IMR-90 (cell line): Measurements from ENCODE around the gene POLG2. TPM values are rescaled to one million over a fixed set of nuclear protein-coding genes. Genes with fewer than 3 reads are reported as not detected.

Source experiments
- ATAC-seq: fragments of 200-7000 bp; cut with Tn5 transposase; 2 replicates; pipeline ENCODE4 v1.9.1; 2020; ENCODE audit warnings: low read depth, mild to moderate bottlenecking, moderate library complexity
- BruUV-seq: library from RNA; stranded (reverse); fragments of 400-500 nt; replicated peaks from 2 replicates; lab custom pipeline; 2021; lab: Mats Ljungman, UMichigan
- CTCF ChIA-PET: fragments of 300-600 bp; formaldehyde crosslinking; extraction: SDS; loops from one replicate; lab custom pipeline; 2021; ENCODE audit warnings: antibody characterized with exemption; lab: Yijun Ruan, JAX
- POLR2A ChIA-PET: fragments of 300-600 bp; sonication (Branson Sonifier 250); formaldehyde crosslinking; loops from one replicate; lab custom pipeline; 2022; ENCODE audit warnings: antibody characterized with exemption; ENCODE audit not compliant: unreplicated experiment; lab: Charles Lee
- DNase-seq: peaks from one replicate; pipeline ENCODE4 v3.0.0; 2013
- H2AFZ ChIP-seq: replicated peaks from 2 replicates; pipeline ENCODE3; 2013; ENCODE audit warnings: low read length, mild to moderate bottlenecking; ENCODE audit not compliant: poor library complexity
- H2AK5ac ChIP-seq: 2 replicates; pipeline ENCODE4 v1.6.1; 2013; ENCODE audit warnings: low read depth, low read length, inconsistent platforms
- H2AK9ac ChIP-seq: replicated peaks from 2 replicates; pipeline ENCODE3; 2013; ENCODE audit warnings: mild to moderate bottlenecking, low read depth, low read length, moderate library complexity; ENCODE audit not compliant: poor library complexity
- H2BK120ac ChIP-seq: 2 replicates; pipeline ENCODE4 v1.6.1; 2013; ENCODE audit warnings: low read depth, low read length, inconsistent platforms
- H2BK15ac ChIP-seq: 3 replicates; pipeline ENCODE4 v1.6.1; 2013; ENCODE audit warnings: low read depth, low read length, inconsistent platforms
- H2BK20ac ChIP-seq: 2 replicates; pipeline ENCODE4 v1.6.1; 2013; ENCODE audit warnings: low read depth, mild to moderate bottlenecking, inconsistent platforms, low read length, moderate library complexity
- H2BK5ac ChIP-seq: 2 replicates; pipeline ENCODE4 v1.6.1; 2013; ENCODE audit warnings: mild to moderate bottlenecking, low read depth, low read length, inconsistent platforms; ENCODE audit not compliant: poor library complexity, severe bottlenecking
- H3K14ac ChIP-seq: replicated peaks from 2 replicates; pipeline ENCODE4 v1.6.1; 2013; ENCODE audit warnings: low read depth, low read length, inconsistent platforms
- H3K18ac ChIP-seq: 2 replicates; pipeline ENCODE4 v1.6.1; 2013; ENCODE audit warnings: low read depth, low read length, control low read depth
- H3K23ac ChIP-seq: 2 replicates; pipeline ENCODE4 v1.6.1; 2013; ENCODE audit warnings: low read depth, low read length, inconsistent platforms
- H3K27ac ChIP-seq: 2 replicates; pipeline ENCODE4 v1.5.1; 2013; ENCODE audit warnings: mild to moderate bottlenecking, control low read depth, low read length; ENCODE audit not compliant: insufficient read depth
- H3K27me3 ChIP-seq: 2 replicates; pipeline ENCODE4 v1.6.1; 2013; ENCODE audit warnings: low read length; ENCODE audit not compliant: control insufficient read depth, insufficient read depth
- H3K36me3 ChIP-seq: 2 replicates; pipeline ENCODE4 v1.6.1; 2013; ENCODE audit warnings: low read length, mixed read lengths; ENCODE audit not compliant: control insufficient read depth, insufficient read depth
- H3K4ac ChIP-seq: 2 replicates; pipeline ENCODE4 v1.6.1; 2013; ENCODE audit warnings: low read depth, low read length, inconsistent platforms
- H3K4me1 ChIP-seq: 2 replicates; pipeline ENCODE4 v1.6.1; 2013; ENCODE audit warnings: low read length, mixed read lengths; ENCODE audit not compliant: control insufficient read depth, insufficient read depth
- H3K4me2 ChIP-seq: 2 replicates; pipeline ENCODE4 v1.6.1; 2013; ENCODE audit warnings: low read depth, mild to moderate bottlenecking, control low read depth, low read length, moderate library complexity
- H3K4me3 ChIP-seq: 2 replicates; pipeline ENCODE4 v1.5.1; 2013; ENCODE audit warnings: low read depth, mild to moderate bottlenecking, control low read depth, low read length, moderate library complexity; ENCODE audit not compliant: insufficient read depth
- H3K56ac ChIP-seq: 2 replicates; pipeline ENCODE4 v1.6.1; 2013; ENCODE audit warnings: low read length, inconsistent platforms; ENCODE audit not compliant: insufficient read depth; ENCODE audit errors: extremely low read depth
- H3K79me1 ChIP-seq, 2 experiments: 2 replicates each; pipeline ENCODE4 v1.6.1; 2013; ENCODE audit warnings: low read length in 2 of 2, inconsistent platforms in 1 of 2, low read depth in 1 of 2
- H3K9ac ChIP-seq: 2 replicates; pipeline ENCODE4 v1.6.1; 2013; ENCODE audit warnings: low read depth, low read length, control low read depth
- H3K9me1 ChIP-seq: 2 replicates; pipeline ENCODE4 v1.6.1; 2013; ENCODE audit warnings: low read length, inconsistent platforms; ENCODE audit not compliant: insufficient read depth
- H3K9me3 ChIP-seq: 2 replicates; pipeline ENCODE4 v1.6.1; 2013; ENCODE audit warnings: low read length; ENCODE audit not compliant: control insufficient read depth, insufficient read depth
- H4K20me1 ChIP-seq: 2 replicates; pipeline ENCODE4 v1.6.1; 2013; ENCODE audit warnings: low read length, inconsistent platforms; ENCODE audit not compliant: insufficient read depth
- H4K5ac ChIP-seq: 2 replicates; pipeline ENCODE4 v1.6.1; 2013; ENCODE audit warnings: mild to moderate bottlenecking, low read depth, low read length, control low read depth
- H4K8ac ChIP-seq, 2 experiments: 2 replicates each; pipeline ENCODE4 v1.6.1; 2013; ENCODE audit warnings: low read depth in 2 of 2, low read length in 2 of 2, control low read depth in 1 of 2, inconsistent platforms in 1 of 2
- H4K91ac ChIP-seq: 2 replicates; pipeline ENCODE4 v1.6.1; 2013; ENCODE audit warnings: low read depth, low read length, inconsistent platforms; ENCODE audit not compliant: insufficient read depth
- BHLHE40 ChIP-seq: fragments of 150-350 bp; IDR thresholded peaks from 2 replicates; pipeline ENCODE4 v1.6.1; 2016; ENCODE audit warnings: mild to moderate bottlenecking, low read depth, low read length
- ELK1 ChIP-seq: fragments of 150-350 bp; IDR thresholded peaks from 2 replicates; pipeline ENCODE4 v1.6.1; 2016; ENCODE audit warnings: low read depth, mild to moderate bottlenecking, low read length, moderate library complexity, borderline replicate concordance
- MXI1 ChIP-seq: IDR thresholded peaks from 2 replicates; pipeline ENCODE4 v1.6.1; 2012; ENCODE audit warnings: low read depth, mild to moderate bottlenecking, low read length, moderate library complexity, borderline replicate concordance
- NFE2L2 ChIP-seq: fragments of 150-350 bp; IDR thresholded peaks from 2 replicates; pipeline ENCODE4 v1.6.1; 2016; ENCODE audit warnings: low read depth, mild to moderate bottlenecking, low read length
- POLR2A ChIP-seq: IDR thresholded peaks from 2 replicates; pipeline ENCODE4 v1.6.1; 2012; ENCODE audit warnings: mild to moderate bottlenecking, low read depth, low read length
- RAD21 ChIP-seq: IDR thresholded peaks from 2 replicates; pipeline ENCODE4 v1.6.1; 2012; ENCODE audit warnings: low read length, improper control_type of control experiment
- RCOR1 ChIP-seq: IDR thresholded peaks from 2 replicates; pipeline ENCODE4 v1.6.1; 2012; ENCODE audit warnings: mild to moderate bottlenecking, low read length, improper control_type of control experiment; ENCODE audit not compliant: insufficient replicate concordance
- RFX5 ChIP-seq: IDR thresholded peaks from 2 replicates; pipeline ENCODE4 v1.8.0; 2012; ENCODE audit warnings: low read depth, mild to moderate bottlenecking, low read length, moderate library complexity
- SMC3 ChIP-seq: fragments of 150-350 bp; IDR thresholded peaks from 2 replicates; pipeline ENCODE4 v1.6.1; 2016; ENCODE audit warnings: low read depth, mild to moderate bottlenecking, antibody characterized with exemption, low read length, moderate library complexity
- USF2 ChIP-seq: fragments of 150-350 bp; IDR thresholded peaks from 2 replicates; pipeline ENCODE4 v1.6.1; 2017; ENCODE audit warnings: mild to moderate bottlenecking, antibody characterized with exemption, low read length, low read depth
- WGBS, 2 experiments: methylation state at CpG; one replicate each; pipeline versions ENCODE4 v1.1.5 to v1.1.7; 2013; ENCODE audit warnings: missing lambda C conversion rate in 2 of 2; ENCODE audit not compliant: insufficient read length in 1 of 2; ENCODE audit errors: extremely low coverage in 2 of 2; 5-methylcytosine and 5-hydroxymethylcytosine counted together
- dilution Hi-C: fragments of 300-500 bp; cut with HindIII; formaldehyde crosslinking; loops from one replicate; pipeline ENCODE4 v1.14.3; 2018; ENCODE audit warnings: low sequenced_read_pairs; ENCODE audit not compliant: unreplicated experiment
- in situ Hi-C: fragments of 300-500 bp; cut with MboI; formaldehyde crosslinking; loops from 3 replicates; pipeline ENCODE4 v1.14.3; 2019; ENCODE audit warnings: low sequenced_read_pairs, inconsistent platforms, mixed read lengths
- intact Hi-C: fragments of 100-400 bp; cut with micrococcal nuclease; formaldehyde crosslinking; loops from 2 replicates; pipeline ENCODE4 v1.10.0; 2022
- polyA plus RNA-seq, 3 experiments: library from polyadenylated mRNA; depleted of rRNA; stranded (reverse); fragments of >200 nt; gene quantifications; 2 replicates each; pipeline ENCODE4 v1.2.3, GENCODE V29; 2012; ENCODE audit warnings: low replicate concordance in 1 of 3
- total RNA-seq: library from RNA; depleted of rRNA; stranded (reverse); fragments of >200 nt; gene quantifications from 2 replicates; pipeline ENCODE4 v1.2.3, GENCODE V29; 2012

POLG2 gene
- total and polyA plus RNA-seq, 2 of the 4 experiments (the other 2 are of a cell fraction) = 7.0 to 7.7 TPM

GRCh38 chr17:64509179-64509578 lies 12.3 kb upstream of the POLG2 start:
- Histone ChIP-seq H4K5ac (no peak overlapping the region), H3K23ac (peak overlapping the region; percentile 72; the same call in 1 of the 2 replicates), H3K36me3 (peaks cover 22% of the 10 kb centered on the region), H4K91ac (no peak overlapping the region), H2BK20ac (no peak overlapping the region), H3K14ac (no peak overlapping the region), H3K4me3 (no peak overlapping the region), H3K27ac (no peak overlapping the region), H3K9me3 (no peaks in the 10 kb centered on the region), H3K9me1 (peaks cover 4% of the 10 kb centered on the region; the same call in 1 of the 2 replicates), H2AK9ac (no peak overlapping the region), H3K79me1 (peaks cover 18 to 44% of the 10 kb centered on the region in 2 experiments), H3K27me3 (no peaks in the 10 kb centered on the region), H3K9ac (no peak overlapping the region), H4K8ac (no peak overlapping the region), H3K56ac (no peak overlapping the region), H3K4me2 (no peak overlapping the region), H2BK15ac (no peak overlapping the region), H3K4ac (no peak overlapping the region), H2BK120ac (no peak overlapping the region), H2AK5ac (no peak overlapping the region), H2BK5ac (no peak overlapping the region), H3K4me1 (no peaks in the 10 kb centered on the region), H4K20me1 (peaks cover 43% of the 10 kb centered on the region), H2AFZ (no peak overlapping the region), H3K18ac (no peak overlapping the region)
- ATAC-seq (no peak), DNase-seq (no peak)
- WGBS, 2 experiments = 98% methylated on average over 5 of the region's 6 CpGs; no CpG with 5 or more reads in 1 of the 2 experiments
- dilution Hi-C loops = no loop called here
- intact Hi-C loops = no loop called here
- CTCF ChIA-PET = interaction anchor here (0.6 kb wide), 1 partner anchor 39 kb away, joined by 3 read pairs; no protein-coding TSS in a partner anchor
- POLR2A ChIA-PET = no interaction called here
- no TSS peak for BruUV-seq
- in situ Hi-C loops = no loop called here
- TF ChIP-seq SMC3 (no peak), RAD21 (no peak), MXI1 (no peak), ELK1 (no peak), NFE2L2 (no peak), POLR2A (no peak), RCOR1 (no peak), RFX5 (no peak), BHLHE40 (no peak), USF2 (no peak)
